ENCODE measurements around the gene MEP1A.
"Not testable (repeated sequence)": the region's sequence is repeated elsewhere in the genome, so short reads cannot be mapped to it uniquely, and the experiment has no call there.

Gene MEP1A

GRCh38 chr6:46772762-46773161 lies 20.4 kb upstream of the MEP1A start:
- Histone ChIP-seq H3K27ac (ENCODE audit: low read depth, low read length) (no peak overlapping the region), H3K4me1 (ENCODE audit: control insufficient read depth, low read depth, low read length) (no peaks in the 10 kb centered on the region), H3K23ac (ENCODE audit: low read length) (no peak overlapping the region), H3K18ac (ENCODE audit: low read length) (no peak overlapping the region), H3K4me2 (ENCODE audit: low read length) (no peak overlapping the region), H3K79me1 (ENCODE audit: low read length) (no peaks in the 10 kb centered on the region), H3K27me3 (ENCODE audit: insufficient read depth, low read length, poor library complexity) (no peaks in the 10 kb centered on the region), H2BK5ac (ENCODE audit: low read length) (no peak overlapping the region), H2AK5ac (ENCODE audit: low read length) (no peak overlapping the region), H3K56ac (ENCODE audit: low read length) (no peak overlapping the region), H2BK120ac (ENCODE audit: low read depth, low read length) (no peak overlapping the region), H3K4me3 (ENCODE audit: low read length) (no peak overlapping the region), H4K8ac (ENCODE audit: low read depth, low read length) (no peak overlapping the region), H3K4ac (ENCODE audit: low read depth, low read length) (no peak overlapping the region), H3K36me3 (ENCODE audit: control insufficient read depth, insufficient read depth, low read length) (no peaks in the 10 kb centered on the region), H4K5ac (ENCODE audit: low read length) (no peak overlapping the region), H3K79me2 (ENCODE audit: control insufficient read depth, insufficient read depth, low read length) (no peaks in the 10 kb centered on the region), H3K9ac (ENCODE audit: low read length) (no peak overlapping the region), H2BK15ac (replicated peaks; ENCODE audit: low read depth) (no peak overlapping the region)
- WGBS (ENCODE audit: extremely low coverage, insufficient coverage, low lambda C conversion rate), result no CpG with 5 or more reads among the region's 2 CpGs
- DNase-seq, result peak; percentile 10

DNA sequence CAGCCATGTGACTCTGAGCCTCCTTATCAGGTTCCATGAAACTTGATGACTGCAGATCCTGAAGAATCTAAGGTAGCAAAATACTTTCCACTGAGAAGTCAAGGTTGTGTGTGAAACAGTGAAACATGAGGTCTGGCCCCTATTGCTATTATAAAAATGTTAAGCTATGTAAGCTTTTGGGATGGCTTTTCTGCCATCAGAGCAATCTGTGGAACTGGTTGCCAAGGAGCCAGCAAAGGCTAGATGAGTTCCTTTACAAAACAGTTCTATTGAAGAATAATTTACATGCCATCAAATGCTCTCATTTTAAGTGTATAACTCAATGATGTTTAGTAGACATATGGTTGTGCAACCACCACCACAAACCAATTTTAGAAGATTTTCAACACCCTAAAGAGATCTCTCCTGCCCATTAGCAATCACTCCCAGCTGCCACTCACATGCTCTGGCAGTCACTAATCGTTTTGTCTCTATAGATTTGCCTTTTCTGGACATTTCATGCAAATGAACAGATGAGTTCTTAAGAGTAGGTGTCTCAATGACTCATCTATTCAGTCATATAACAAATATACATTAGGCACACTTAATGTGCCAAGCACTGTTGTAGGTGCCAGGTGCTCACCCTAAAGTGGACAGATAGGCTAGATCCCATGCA lies 19.9 kb upstream of the MEP1A start:
- H3K18ac ChIP-seq (ENCODE audit: low read length), result no peak overlapping the region
- H3K4me1 ChIP-seq (ENCODE audit: control insufficient read depth, low read depth, low read length), result no peaks in the 10 kb centered on the region
- H3K9ac ChIP-seq (ENCODE audit: low read length), result no peak overlapping the region
- no peaks in the 10 kb centered on the region for H3K27me3 ChIP-seq (ENCODE audit: insufficient read depth, low read length, poor library complexity)
- H3K79me1 ChIP-seq (ENCODE audit: low read length), result no peaks in the 10 kb centered on the region
- no peak overlapping the region for H2BK5ac ChIP-seq (ENCODE audit: low read length)
- H2BK15ac ChIP-seq (replicated peaks; ENCODE audit: low read depth), result no peak overlapping the region
- no CpG with 5 or more reads among the region's 1 CpG for WGBS (ENCODE audit: extremely low coverage, insufficient coverage, low lambda C conversion rate)
- no peak overlapping the region for H3K4ac ChIP-seq (ENCODE audit: low read depth, low read length)
- DNase-seq, result no peak
- H3K79me2 ChIP-seq (ENCODE audit: control insufficient read depth, insufficient read depth, low read length), result no peaks in the 10 kb centered on the region
- no peak overlapping the region for H3K4me3 ChIP-seq (ENCODE audit: low read length)
- no peak overlapping the region for H4K5ac ChIP-seq (ENCODE audit: low read length)
- no peak overlapping the region for H2AK5ac ChIP-seq (ENCODE audit: low read length)
- H4K8ac ChIP-seq (ENCODE audit: low read depth, low read length), result no peak overlapping the region
- no peak overlapping the region for H2BK120ac ChIP-seq (ENCODE audit: low read depth, low read length)
- H3K4me2 ChIP-seq (ENCODE audit: low read length), result no peak overlapping the region
- H3K23ac ChIP-seq (ENCODE audit: low read length), result no peak overlapping the region
- H3K36me3 ChIP-seq (ENCODE audit: control insufficient read depth, insufficient read depth, low read length), result no peaks in the 10 kb centered on the region
- H3K56ac ChIP-seq (ENCODE audit: low read length), result no peak overlapping the region
- H3K27ac ChIP-seq (ENCODE audit: low read depth, low read length), result no peak overlapping the region

DNA sequence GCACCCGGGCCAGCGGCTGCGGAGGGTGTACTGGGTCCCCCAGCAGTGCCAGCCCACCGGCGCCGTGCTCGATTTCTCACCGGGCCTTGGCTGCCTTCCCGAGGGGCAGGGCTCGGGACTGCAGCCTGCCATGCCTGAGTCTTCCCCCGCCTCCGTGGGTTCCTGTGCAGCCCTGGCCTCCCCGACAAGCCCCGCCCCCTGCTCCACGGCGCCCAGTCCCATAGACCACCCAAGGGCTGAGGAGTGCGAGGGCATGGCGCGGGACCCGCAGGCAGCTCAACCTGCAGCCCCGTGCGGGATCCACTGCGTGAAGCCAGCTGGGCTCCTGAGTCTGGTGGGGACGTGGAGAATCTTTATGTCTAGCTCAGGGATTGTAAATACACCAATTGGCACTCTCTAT lies 18.5 kb upstream of the MEP1A start:
- WGBS (ENCODE audit: extremely low coverage, insufficient coverage, low lambda C conversion rate), result no CpG with 5 or more reads among the region's 24 CpGs
- not testable (repeated sequence) for H3K18ac ChIP-seq (ENCODE audit: low read length); H3K56ac ChIP-seq (ENCODE audit: low read length)

DNA sequence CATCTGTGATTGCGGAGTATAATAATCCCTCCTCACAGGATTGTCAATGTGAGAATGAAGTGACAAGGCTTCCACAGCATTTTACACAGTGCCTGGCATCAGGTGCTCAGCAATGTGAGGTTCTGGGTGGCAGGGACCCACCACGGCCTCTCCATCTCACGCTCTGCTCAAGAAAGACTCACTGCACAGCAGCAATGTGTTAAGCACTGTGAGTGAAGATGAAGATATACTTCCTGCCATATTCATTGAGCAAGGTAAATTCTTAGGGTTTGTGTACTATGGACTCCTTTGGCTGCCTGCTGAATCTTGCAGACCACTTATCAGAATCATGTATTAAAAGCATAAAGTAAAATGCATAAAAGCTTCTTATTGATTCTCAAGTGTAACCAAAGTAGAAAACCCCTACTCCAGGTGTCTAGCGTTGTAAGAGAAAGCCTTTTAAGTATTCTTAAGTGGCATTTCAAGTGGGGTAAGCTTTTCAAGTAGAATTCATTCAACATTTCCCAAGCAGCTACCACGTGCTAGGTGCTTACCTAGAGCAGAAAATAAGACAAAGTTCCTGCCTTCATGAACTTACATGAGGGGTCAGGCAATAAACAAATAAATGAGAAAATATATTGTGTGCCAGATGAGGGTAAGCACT lies 17.0 kb upstream of the MEP1A start:
- H4K8ac ChIP-seq (ENCODE audit: low read depth, low read length), result no peak overlapping the region
- H3K4me2 ChIP-seq (ENCODE audit: low read length), result no peak overlapping the region
- no peak for DNase-seq
- H2BK120ac ChIP-seq (ENCODE audit: low read depth, low read length), result no peak overlapping the region
- no CpG with 5 or more reads among the region's 5 CpGs for WGBS (ENCODE audit: extremely low coverage, insufficient coverage, low lambda C conversion rate)
- no peaks in the 10 kb centered on the region for H3K79me2 ChIP-seq (ENCODE audit: control insufficient read depth, insufficient read depth, low read length)
- H2AK5ac ChIP-seq (ENCODE audit: low read length), result no peak overlapping the region
- no peak overlapping the region for H4K5ac ChIP-seq (ENCODE audit: low read length)
- no peak overlapping the region for H3K4me3 ChIP-seq (ENCODE audit: low read length)
- H3K4ac ChIP-seq (ENCODE audit: low read depth, low read length), result no peak overlapping the region
- no peak overlapping the region for H3K9ac ChIP-seq (ENCODE audit: low read length)
- no peaks in the 10 kb centered on the region for H3K4me1 ChIP-seq (ENCODE audit: control insufficient read depth, low read depth, low read length)
- H3K18ac ChIP-seq (ENCODE audit: low read length), result no peak overlapping the region
- H3K36me3 ChIP-seq (ENCODE audit: control insufficient read depth, insufficient read depth, low read length), result no peaks in the 10 kb centered on the region
- H3K27me3 ChIP-seq (ENCODE audit: insufficient read depth, low read length, poor library complexity), result no peaks in the 10 kb centered on the region
- H2BK15ac ChIP-seq (replicated peaks; ENCODE audit: low read depth), result no peak overlapping the region
- H3K23ac ChIP-seq (ENCODE audit: low read length), result no peak overlapping the region
- no peak overlapping the region for H3K27ac ChIP-seq (ENCODE audit: low read depth, low read length)
- no peak overlapping the region for H3K56ac ChIP-seq (ENCODE audit: low read length)
- H3K79me1 ChIP-seq (ENCODE audit: low read length), result no peaks in the 10 kb centered on the region
- no peak overlapping the region for H2BK5ac ChIP-seq (ENCODE audit: low read length)

More for the DNA sequence above, 18.5 kb upstream of the MEP1A start:
- H3K23ac ChIP-seq (ENCODE audit: low read length); H2AK5ac ChIP-seq (ENCODE audit: low read length); H4K8ac ChIP-seq (ENCODE audit: low read depth, low read length); H3K79me1 ChIP-seq (ENCODE audit: low read length); H4K5ac ChIP-seq (ENCODE audit: low read length); H3K4me2 ChIP-seq (ENCODE audit: low read length); H3K4ac ChIP-seq (ENCODE audit: low read depth, low read length); H3K4me1 ChIP-seq (ENCODE audit: control insufficient read depth, low read depth, low read length); H2BK120ac ChIP-seq (ENCODE audit: low read depth, low read length); H3K9ac ChIP-seq (ENCODE audit: low read length); H3K4me3 ChIP-seq (ENCODE audit: low read length); DNase-seq; H3K27me3 ChIP-seq (ENCODE audit: insufficient read depth, low read length, poor library complexity); H3K27ac ChIP-seq (ENCODE audit: low read depth, low read length); H2BK5ac ChIP-seq (ENCODE audit: low read length); H2BK15ac ChIP-seq (replicated peaks; ENCODE audit: low read depth); H3K36me3 ChIP-seq (ENCODE audit: control insufficient read depth, insufficient read depth, low read length); H3K79me2 ChIP-seq (ENCODE audit: control insufficient read depth, insufficient read depth, low read length): not testable (repeated sequence)

GRCh38 chr6:46777476-46778346 lies 15.5 kb upstream of the MEP1A start:
- H3K4ac ChIP-seq (ENCODE audit: low read depth, low read length), result no peak overlapping the region
- no CpG with 5 or more reads among the region's 12 CpGs for WGBS (ENCODE audit: extremely low coverage, insufficient coverage, low lambda C conversion rate)
- H3K56ac ChIP-seq (ENCODE audit: low read length), result no peak overlapping the region
- H3K79me2 ChIP-seq (ENCODE audit: control insufficient read depth, insufficient read depth, low read length), result no peaks in the 10 kb centered on the region
- no peak overlapping the region for H3K23ac ChIP-seq (ENCODE audit: low read length)
- H2AK5ac ChIP-seq (ENCODE audit: low read length), result no peak overlapping the region
- H3K4me2 ChIP-seq (ENCODE audit: low read length), result no peak overlapping the region
- no peaks in the 10 kb centered on the region for H3K27me3 ChIP-seq (ENCODE audit: insufficient read depth, low read length, poor library complexity)
- no peaks in the 10 kb centered on the region for H3K4me1 ChIP-seq (ENCODE audit: control insufficient read depth, low read depth, low read length)
- H3K27ac ChIP-seq (ENCODE audit: low read depth, low read length), result no peak overlapping the region
- no peak overlapping the region for H3K9ac ChIP-seq (ENCODE audit: low read length)
- H3K36me3 ChIP-seq (ENCODE audit: control insufficient read depth, insufficient read depth, low read length), result no peaks in the 10 kb centered on the region
- DNase-seq, result no peak
- no peak overlapping the region for H2BK120ac ChIP-seq (ENCODE audit: low read depth, low read length)
- H3K4me3 ChIP-seq (ENCODE audit: low read length), result no peak overlapping the region
- no peak overlapping the region for H2BK15ac ChIP-seq (replicated peaks; ENCODE audit: low read depth)
- H3K18ac ChIP-seq (ENCODE audit: low read length), result no peak overlapping the region
- H3K79me1 ChIP-seq (ENCODE audit: low read length), result no peaks in the 10 kb centered on the region
- no peak overlapping the region for H4K5ac ChIP-seq (ENCODE audit: low read length)
- H2BK5ac ChIP-seq (ENCODE audit: low read length), result no peak overlapping the region
- no peak overlapping the region for H4K8ac ChIP-seq (ENCODE audit: low read depth, low read length)

Measured in mesendoderm (in vitro differentiated cells).